ENCODE results near the gene LDLRAD3. TPM values are rescaled to one million over a fixed set of nuclear protein-coding genes. Genes with fewer than 3 reads are reported as not detected.

The LDLRAD3 gene
- total RNA-seq, 2 experiments from 2014 or later: 0.46 to 0.47 TPM

DNA sequence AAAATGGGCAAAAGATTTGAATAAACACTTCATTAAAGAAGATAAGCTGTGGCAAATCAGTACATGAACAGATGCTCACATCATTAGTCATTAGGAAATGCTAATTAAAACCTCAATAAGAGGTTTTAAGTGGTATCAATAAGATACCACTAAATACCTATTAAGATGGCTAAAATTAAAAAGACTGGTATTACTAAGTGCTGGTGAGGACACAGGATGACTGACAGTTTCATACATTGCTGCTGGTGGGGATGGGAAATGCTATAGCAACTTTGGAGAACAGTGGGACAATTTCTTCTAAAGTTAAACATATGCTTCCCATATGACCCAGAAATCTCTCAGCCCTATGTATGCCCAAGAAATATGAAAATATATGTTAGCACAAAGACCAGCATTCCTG is 276.1 kb downstream of the LDLRAD3 start:
- ChIA-PET CTCF (no interaction called here), POLR2A (no interaction called here)
- no peak for ATAC-seq
- Mint-ChIP-seq H3K9me3 (ENCODE audit: low read depth) (peaks cover 6% of the 10 kb centered on the region), H3K36me3 (ENCODE audit: low read depth) (no peaks in the 10 kb centered on the region), H3K27ac (no peak overlapping the region), H3K4me1 (no peaks in the 10 kb centered on the region), H3K4me3 (no peak overlapping the region), H3K27me3 (peaks cover 11% of the 10 kb centered on the region)
- no peak for DNase-seq
- intact Hi-C loops (cut with DNase I, micrococcal nuclease): no loop called here

- no peak overlapping the region for H3K27ac Mint-ChIP-seq
- ChIA-PET POLR2A (no interaction called here), CTCF (interaction anchor here (1.3 kb wide), 1 partner anchor 36 kb away, joined by 3 read pairs; no protein-coding TSS in a partner anchor)
- ATAC-seq: no peak
- DNase-seq: no peak
- H3K9me3 Mint-ChIP-seq (ENCODE audit: low read depth): peaks cover 6% of the 10 kb centered on the region
- H3K4me1 Mint-ChIP-seq: no peaks in the 10 kb centered on the region
- H3K27me3 Mint-ChIP-seq: peaks cover 2% of the 10 kb centered on the region
- H3K4me3 Mint-ChIP-seq: no peak overlapping the region
- intact Hi-C loops (cut with DNase I, micrococcal nuclease): no loop called here
- no peaks in the 10 kb centered on the region for H3K36me3 Mint-ChIP-seq (ENCODE audit: low read depth)
Observed at GRCh38 chr11:36222831-36223635, 279.2 kb downstream of the LDLRAD3 start.

- Mint-ChIP-seq H3K4me1 (no peaks in the 10 kb centered on the region), H3K27ac (no peak overlapping the region), H3K9me3 (ENCODE audit: low read depth) (peaks cover 5% of the 10 kb centered on the region), H3K4me3 (no peak overlapping the region), H3K27me3 (peaks cover 2% of the 10 kb centered on the region), H3K36me3 (ENCODE audit: low read depth) (no peaks in the 10 kb centered on the region)
- intact Hi-C loops (cut with DNase I, micrococcal nuclease): no loop called here
- POLR2A ChIA-PET: no interaction called here
- ATAC-seq: no peak
- DNase-seq: no peak
- CTCF ChIA-PET: interaction anchor here (0.6 kb wide), 1 partner anchor 96 kb away, joined by 4 read pairs; no protein-coding TSS in a partner anchor
Observed at GRCh38 chr11:36224209-36224882, 280.5 kb downstream of the LDLRAD3 start.

GRCh38 chr11:36227044-36227443 is 283.2 kb downstream of the LDLRAD3 start:
- Mint-ChIP-seq H3K27ac (no peak overlapping the region), H3K36me3 (ENCODE audit: low read depth) (no peaks in the 10 kb centered on the region), H3K4me1 (no peaks in the 10 kb centered on the region), H3K27me3 (peaks cover 2% of the 10 kb centered on the region), H3K4me3 (no peak overlapping the region), H3K9me3 (ENCODE audit: low read depth) (no peaks in the 10 kb centered on the region)
- ChIA-PET CTCF (no interaction called here), POLR2A (no interaction called here)
- ATAC-seq (no peak), DNase-seq (no peak)
- intact Hi-C loops (cut with DNase I, micrococcal nuclease): no loop called here

- Mint-ChIP-seq H3K27me3 (peaks cover 4% of the 10 kb centered on the region), H3K4me1 (no peaks in the 10 kb centered on the region), H3K27ac (no peak overlapping the region), H3K4me3 (no peak overlapping the region), H3K9me3 (ENCODE audit: low read depth) (no peaks in the 10 kb centered on the region), H3K36me3 (ENCODE audit: low read depth) (no peaks in the 10 kb centered on the region)
- POLR2A ChIA-PET: no interaction called here
- DNase-seq: no peak
- ATAC-seq: no peak
- CTCF ChIA-PET: no interaction called here
- intact Hi-C loops (cut with DNase I, micrococcal nuclease): no loop called here
Observed at GRCh38 chr11:36228689-36229088, 284.8 kb downstream of the LDLRAD3 start.

- intact Hi-C loops (cut with DNase I, micrococcal nuclease): no loop called here
- Mint-ChIP-seq H3K36me3 (ENCODE audit: low read depth) (no peaks in the 10 kb centered on the region), H3K4me3 (no peak overlapping the region), H3K4me1 (no peaks in the 10 kb centered on the region), H3K9me3 (ENCODE audit: low read depth) (no peaks in the 10 kb centered on the region), H3K27me3 (peaks cover 4% of the 10 kb centered on the region), H3K27ac (no peak overlapping the region)
- ChIA-PET CTCF (no interaction called here), POLR2A (no interaction called here)
- ATAC-seq: no peak
- DNase-seq: no peak
Observed at GRCh38 chr11:36229091-36229705, 285.3 kb downstream of the LDLRAD3 start.

GRCh38 chr11:36230779-36231699 is 287.2 kb downstream of the LDLRAD3 start:
- CTCF ChIA-PET: interaction anchor here (0.7 to 1.3 kb wide), 2 partner anchors 14 to 266 kb away, joined by 3 read pairs; no protein-coding TSS in a partner anchor

DNA sequence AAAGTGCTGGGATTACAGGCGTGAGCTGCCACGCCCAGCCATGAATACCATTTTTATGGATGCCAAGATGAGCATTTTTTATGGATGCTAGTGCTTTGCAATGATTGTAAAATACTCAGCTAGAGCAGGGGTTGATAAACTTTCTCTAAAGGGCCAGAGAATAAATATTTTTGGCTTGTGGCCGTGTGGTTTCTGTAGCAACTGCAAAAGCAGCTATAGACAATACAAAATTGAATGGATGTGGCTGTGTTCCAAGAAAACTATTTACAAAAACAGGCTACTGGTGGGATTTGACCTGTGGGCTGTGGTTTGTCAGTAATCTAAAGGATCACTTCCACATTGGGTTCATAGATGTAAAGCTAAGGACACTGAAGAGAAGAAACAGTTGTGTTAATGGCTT is 289.3 kb downstream of the LDLRAD3 start:
- DNase-seq (no peak), ATAC-seq (no peak)
- no peak overlapping the region for H3K4me3 Mint-ChIP-seq
- POLR2A ChIA-PET: no interaction called here
- intact Hi-C loops (cut with DNase I, micrococcal nuclease): no loop called here
- no peaks in the 10 kb centered on the region for H3K9me3 Mint-ChIP-seq (ENCODE audit: low read depth)
- H3K27me3 Mint-ChIP-seq: peaks cover 10% of the 10 kb centered on the region
- CTCF ChIA-PET: interaction anchor here (0.7 kb wide), 1 partner anchor 145 kb away, joined by 3 read pairs; no protein-coding TSS in a partner anchor
- no peaks in the 10 kb centered on the region for H3K36me3 Mint-ChIP-seq (ENCODE audit: low read depth)
- H3K27ac Mint-ChIP-seq: no peak overlapping the region
- H3K4me1 Mint-ChIP-seq: no peaks in the 10 kb centered on the region

More at GRCh38 chr11:36230779-36231699, 287.2 kb downstream of the LDLRAD3 start:
- peaks cover 4% of the 10 kb centered on the region for H3K27me3 Mint-ChIP-seq
- ATAC-seq (no peak), DNase-seq (no peak)
- intact Hi-C loops (cut with DNase I, micrococcal nuclease): no loop called here
- no peaks in the 10 kb centered on the region for H3K4me1 Mint-ChIP-seq
- POLR2A ChIA-PET: no interaction called here
- no peak overlapping the region for H3K4me3 Mint-ChIP-seq
- no peaks in the 10 kb centered on the region for H3K9me3 Mint-ChIP-seq (ENCODE audit: low read depth)
- H3K36me3 Mint-ChIP-seq (ENCODE audit: low read depth): no peaks in the 10 kb centered on the region
- H3K27ac Mint-ChIP-seq: no peak overlapping the region

DNA sequence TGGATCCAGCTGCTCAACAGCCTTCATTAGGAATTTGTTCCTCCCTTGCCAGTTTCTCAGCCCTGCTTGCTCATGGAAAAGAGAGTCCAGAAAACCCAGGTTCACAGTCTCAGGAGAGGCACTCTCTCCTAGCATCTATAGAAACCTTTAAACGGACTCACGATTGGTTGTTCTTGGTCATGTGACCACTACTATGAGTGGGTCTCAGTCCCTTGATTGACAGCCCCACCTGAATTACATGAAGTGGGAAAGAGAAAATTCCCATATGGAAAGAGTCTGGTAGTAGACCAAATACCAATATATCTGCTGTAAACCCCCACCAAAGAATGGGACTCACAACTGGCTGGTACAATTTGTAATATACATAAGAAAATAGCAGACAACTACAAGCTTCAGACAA is 291.0 kb downstream of the LDLRAD3 start:
- Mint-ChIP-seq H3K27ac (no peak overlapping the region), H3K27me3 (peaks cover 10% of the 10 kb centered on the region), H3K9me3 (ENCODE audit: low read depth) (no peaks in the 10 kb centered on the region), H3K4me3 (no peak overlapping the region), H3K4me1 (no peaks in the 10 kb centered on the region), H3K36me3 (ENCODE audit: low read depth) (no peaks in the 10 kb centered on the region)
- DNase-seq (no peak), ATAC-seq (no peak)
- intact Hi-C loops (cut with DNase I, micrococcal nuclease): no loop called here
- ChIA-PET CTCF (no interaction called here), POLR2A (no interaction called here)

- CTCF ChIA-PET: interaction anchor here (0.7 kb wide), 1 partner anchor 257 kb away, joined by 3 read pairs; no protein-coding TSS in a partner anchor
- H3K27ac Mint-ChIP-seq: no peak overlapping the region
- POLR2A ChIA-PET: no interaction called here
Observed at GRCh38 chr11:36235750-36236149, 291.9 kb downstream of the LDLRAD3 start.

GRCh38 chr11:36237391-36237790 is 293.5 kb downstream of the LDLRAD3 start:
- intact Hi-C loops (cut with DNase I, micrococcal nuclease): no loop called here
- no peak overlapping the region for H3K4me3 Mint-ChIP-seq
- H3K9me3 Mint-ChIP-seq (ENCODE audit: low read depth): no peaks in the 10 kb centered on the region
- peaks cover 11% of the 10 kb centered on the region for H3K27me3 Mint-ChIP-seq
- H3K4me1 Mint-ChIP-seq: no peaks in the 10 kb centered on the region
- ATAC-seq: no peak
- no peak overlapping the region for H3K27ac Mint-ChIP-seq
- DNase-seq: no peak
- H3K36me3 Mint-ChIP-seq (ENCODE audit: low read depth): no peaks in the 10 kb centered on the region
- ChIA-PET POLR2A (no interaction called here), CTCF (interaction anchor here (0.6 kb wide), 1 partner anchor 126 kb away, joined by 8 read pairs; no protein-coding TSS in a partner anchor)

More at GRCh38 chr11:36235750-36236149, 291.9 kb downstream of the LDLRAD3 start:
- Mint-ChIP-seq H3K27me3 (peaks cover 9% of the 10 kb centered on the region), H3K36me3 (ENCODE audit: low read depth) (no peaks in the 10 kb centered on the region), H3K4me1 (no peaks in the 10 kb centered on the region), H3K4me3 (no peak overlapping the region), H3K9me3 (ENCODE audit: low read depth) (no peaks in the 10 kb centered on the region)
- ATAC-seq (no peak), DNase-seq (no peak)
- intact Hi-C loops (cut with DNase I, micrococcal nuclease): no loop called here
